ENCODE measurements around the gene CYSLTR1.
"Not testable (repeated sequence)": the region's sequence is repeated elsewhere in the genome, so short reads cannot be mapped to it uniquely, and the experiment has no call there.

CYSLTR1 gene

GRCh38 chrX:78327370-78328086, at the start of gene CYSLTR1:
Gene CYSLTR1 (minus strand): TSS chrX:78327611. CDS start chrX:78273746, 53,865 bp downstream.
- DNase-seq, result no peak

- DNase-seq, result no peak
Measured at GRCh38 chrX:78377186-78377585, 49.8 kb upstream of the CYSLTR1 start.

- DNase-seq, result no peak
Measured at GRCh38 chrX:78375894-78376293, 48.5 kb upstream of the CYSLTR1 start.

DNA sequence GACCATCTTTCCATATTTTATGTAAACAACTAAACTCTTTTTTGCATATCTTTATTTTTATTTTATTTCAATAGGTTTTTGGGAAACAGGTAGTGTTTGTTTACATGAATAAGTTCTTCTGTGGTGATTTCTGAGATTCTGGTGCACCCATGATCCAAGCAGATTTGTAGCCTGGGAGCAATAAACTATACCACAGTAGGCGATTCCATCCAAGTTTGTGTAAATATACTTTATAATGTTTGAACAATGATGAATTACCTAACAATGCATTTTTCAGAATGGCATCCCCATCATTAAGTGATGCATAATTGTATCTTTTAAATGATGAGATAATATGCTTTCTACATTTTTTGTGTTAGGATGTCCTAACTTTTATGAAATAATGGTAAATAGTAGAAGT, 39.2 kb upstream of the CYSLTR1 start:
- no peak for DNase-seq

- no peak for DNase-seq
Measured at GRCh38 chrX:78357342-78358055, 30.1 kb upstream of the CYSLTR1 start.

- DNase-seq, result no peak
Measured at GRCh38 chrX:78333521-78333920, 6.1 kb upstream of the CYSLTR1 start.

GRCh38 chrX:78331708-78332107, 4.3 kb upstream of the CYSLTR1 start:
- DNase-seq, result no peak

DNA sequence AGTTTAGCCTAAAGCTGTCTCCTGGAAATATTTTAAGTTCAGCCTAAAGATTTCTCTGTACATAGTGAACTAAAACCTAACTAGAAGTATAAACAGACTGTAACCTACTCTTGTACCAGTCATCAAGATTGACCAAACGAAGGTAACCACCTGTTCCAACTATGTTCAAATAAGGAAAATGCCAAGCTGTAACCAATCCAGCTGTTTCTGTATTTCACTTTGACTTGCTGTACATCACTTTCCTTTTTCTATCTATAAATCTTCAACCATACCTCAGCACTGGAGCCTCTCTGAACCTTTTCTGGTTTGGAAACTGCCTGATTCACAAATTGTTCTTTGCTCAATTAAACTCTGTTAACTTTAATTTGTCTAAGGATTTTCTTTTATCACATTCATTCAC, 3.1 kb upstream of the CYSLTR1 start:
- no peak for DNase-seq

- no peak for DNase-seq
Measured at GRCh38 chrX:78330068-78330467, 2.7 kb upstream of the CYSLTR1 start.

DNA sequence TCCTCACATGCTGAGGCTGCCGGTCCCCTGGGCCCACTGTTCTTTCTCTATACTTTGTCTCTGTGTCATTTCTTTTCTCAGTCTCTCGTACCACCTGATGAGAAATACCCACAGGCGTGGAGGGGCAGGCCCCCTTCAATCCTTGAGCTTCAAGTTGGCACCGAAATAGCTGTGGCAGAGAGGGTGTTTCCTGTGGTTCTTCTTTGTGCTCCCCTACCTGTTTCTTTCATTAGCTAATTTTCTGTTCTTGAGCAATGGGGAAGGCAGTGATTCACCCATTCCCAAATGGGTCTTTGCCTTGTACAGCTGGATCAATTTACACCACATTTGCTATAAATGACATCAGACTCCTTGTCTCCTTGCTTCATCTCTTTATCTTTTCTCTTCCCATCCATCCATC, 2.1 kb upstream of the CYSLTR1 start:
- peak; percentile 9 for DNase-seq

GRCh38 chrX:78326401-78326800, 1.0 kb downstream of the CYSLTR1 start:
- DNase-seq, result no peak

DNA sequence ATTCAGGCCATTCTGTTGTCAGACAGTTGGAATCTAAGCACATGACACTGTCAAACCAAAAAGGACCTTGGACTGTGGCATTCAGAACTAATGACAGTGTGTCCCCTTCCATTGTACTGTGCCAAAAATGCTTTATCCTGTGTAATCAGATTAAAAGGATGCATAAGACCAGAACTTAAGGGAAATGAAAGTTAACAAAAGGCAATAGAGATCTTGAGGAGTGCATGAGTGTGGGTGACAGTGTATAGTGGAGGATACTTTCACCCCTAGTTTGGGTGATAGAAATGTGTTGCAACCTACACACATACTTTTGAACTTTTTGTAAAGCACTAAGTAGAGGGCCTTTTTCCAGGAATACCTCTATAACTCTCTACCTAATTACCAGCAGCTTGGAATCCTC, 4.5 kb downstream of the CYSLTR1 start:
- DNase-seq, result no peak

- peak; percentile 23 for DNase-seq
Measured at GRCh38 chrX:78321809-78322208, 5.6 kb downstream of the CYSLTR1 start.

GRCh38 chrX:78316265-78316664, 11.1 kb downstream of the CYSLTR1 start:
- no peak for DNase-seq

DNA sequence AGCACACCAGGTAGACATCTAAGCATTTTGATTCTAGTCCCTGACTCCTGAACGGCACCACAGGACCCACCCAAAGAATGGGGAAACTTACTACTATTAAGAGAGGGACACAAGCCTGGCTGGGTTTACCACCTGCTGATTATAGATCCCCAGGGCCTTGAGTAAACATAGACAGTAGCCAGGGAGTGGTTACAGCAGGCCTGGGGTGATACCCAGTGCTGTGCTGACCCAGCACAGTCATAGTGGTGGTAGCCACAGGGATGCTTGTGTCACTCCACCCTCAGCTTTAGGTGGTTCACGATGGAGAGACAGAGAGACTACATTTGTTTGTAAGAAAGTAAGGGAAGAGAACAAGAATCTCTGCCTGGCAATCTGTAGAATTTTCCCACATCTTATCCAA, 11.7 kb downstream of the CYSLTR1 start:
- no peak for DNase-seq

DNA sequence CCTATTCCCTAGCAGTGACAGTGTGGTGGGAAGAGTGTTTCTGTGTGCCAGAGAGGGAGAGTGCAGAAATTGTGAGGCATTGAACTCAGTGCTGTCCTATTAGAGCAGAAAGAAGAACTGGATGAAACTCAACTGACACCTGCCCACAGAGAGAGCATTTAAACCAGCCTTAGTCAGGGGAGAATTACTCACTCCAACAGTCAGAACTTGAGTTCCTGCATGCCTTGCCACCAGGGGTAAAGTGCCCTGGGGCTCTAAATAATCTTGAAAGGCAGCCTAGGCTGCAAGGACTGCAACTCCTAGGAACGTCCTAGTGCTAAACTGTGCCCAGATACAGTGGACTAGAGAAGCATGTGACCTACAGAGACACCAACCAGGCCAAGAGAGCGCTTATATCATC, 12.8 kb downstream of the CYSLTR1 start:
- DNase-seq, result peak; percentile 22

GRCh38 chrX:78313526-78313925, 13.9 kb downstream of the CYSLTR1 start:
- no peak for DNase-seq

DNA sequence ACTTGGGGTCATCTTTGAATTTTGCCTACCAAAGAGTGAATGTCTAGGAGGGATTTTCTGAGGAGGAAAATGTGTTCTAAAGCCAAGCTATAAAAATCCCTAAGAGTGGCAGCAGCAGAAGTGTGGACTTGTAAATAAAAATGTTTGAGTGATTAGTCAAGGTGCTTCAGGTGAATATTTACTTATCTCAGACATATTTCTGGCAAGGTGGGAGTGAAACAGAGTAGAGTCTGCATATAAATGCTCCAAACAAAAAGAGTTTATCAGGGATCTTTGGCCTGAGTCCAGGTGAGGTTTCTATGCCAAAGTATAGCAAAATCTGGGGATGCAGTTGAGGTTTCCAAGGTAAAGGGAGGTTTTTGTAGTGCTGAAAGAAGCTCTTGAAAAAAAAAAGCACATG, 19.7 kb downstream of the CYSLTR1 start:
- DNase-seq, result no peak

DNA sequence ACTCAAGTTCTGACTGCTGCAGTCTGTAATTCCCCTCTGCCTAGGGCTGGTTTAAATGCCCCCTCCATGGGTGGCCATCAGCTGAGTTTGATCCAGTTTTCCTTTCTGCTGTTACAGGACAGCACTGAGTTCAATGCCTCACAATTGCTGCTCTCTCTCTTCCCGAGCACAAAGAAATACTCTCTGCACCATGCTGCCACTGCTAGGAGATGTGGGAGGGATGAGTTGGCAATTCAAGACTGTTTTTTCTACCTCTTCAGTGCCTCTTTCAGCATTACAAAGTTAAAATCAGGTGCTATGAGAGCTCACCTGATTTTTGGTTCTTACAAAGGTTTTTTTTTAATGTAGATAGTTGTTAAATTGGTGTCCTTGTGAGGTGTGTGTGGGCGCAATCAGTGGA, 24.3 kb downstream of the CYSLTR1 start:
- DNase-seq, result no peak

DNA sequence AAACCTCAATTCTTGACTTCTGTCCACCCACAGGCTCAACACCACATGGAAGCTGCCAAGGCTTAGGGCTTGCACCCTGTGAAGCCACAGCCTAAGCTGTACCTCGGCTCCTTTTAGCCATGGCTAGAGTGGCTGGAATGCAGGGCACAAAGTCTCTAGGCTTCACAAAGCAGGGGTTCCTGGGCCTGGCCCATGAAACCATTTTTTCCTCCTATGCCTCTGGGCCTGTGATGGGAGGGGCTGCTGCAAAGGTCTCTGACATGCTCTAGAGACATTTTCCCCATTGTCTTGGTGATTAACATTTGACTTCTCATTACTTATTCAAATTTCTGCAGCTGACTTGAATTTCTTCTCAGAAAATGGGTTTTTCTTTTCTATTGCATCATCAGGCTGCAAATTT, 26.5 kb downstream of the CYSLTR1 start:
- DNase-seq, result not testable (repeated sequence)

DNA sequence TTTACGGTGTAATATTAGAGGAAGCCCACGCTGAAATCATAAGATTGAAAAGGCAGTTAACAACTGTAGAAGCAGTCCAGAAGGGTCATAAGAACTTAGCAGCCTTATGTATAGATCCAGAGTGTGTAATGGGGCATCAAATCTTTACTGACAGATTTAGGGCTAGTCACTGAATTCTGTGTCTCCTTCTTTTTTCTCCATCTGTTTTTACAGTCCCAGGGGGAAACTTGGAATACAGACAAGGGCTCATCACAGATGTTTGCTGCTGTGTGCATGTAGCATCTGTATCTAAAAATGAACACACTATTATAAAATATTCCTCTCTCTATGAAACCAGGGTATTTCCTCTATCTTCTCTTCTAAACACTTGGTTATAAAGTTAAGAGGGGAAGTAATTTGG, 43.9 kb downstream of the CYSLTR1 start:
- no peak for DNase-seq

- no peak for DNase-seq
Measured at GRCh38 chrX:78237127-78237526, 90.3 kb downstream of the CYSLTR1 start.

DNA sequence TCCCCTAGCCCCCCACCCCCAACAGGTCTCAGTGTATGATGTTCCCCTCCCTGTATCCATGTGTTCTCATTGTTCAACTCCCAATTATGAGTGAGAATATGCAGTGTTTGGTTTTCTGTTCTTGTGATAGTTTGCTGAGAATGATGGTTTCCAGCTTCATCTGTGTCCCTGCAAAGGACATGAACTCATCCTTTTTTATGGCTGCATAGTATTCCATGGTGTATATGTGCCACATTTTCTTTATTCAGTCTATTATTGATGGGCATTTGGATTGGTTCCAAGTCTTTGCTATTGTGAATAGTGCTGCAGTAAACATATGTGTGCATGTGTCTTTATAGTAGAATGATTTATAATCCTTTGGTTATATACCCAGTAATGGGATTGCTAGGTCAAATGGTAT, 101.4 kb downstream of the CYSLTR1 start:
- not testable (repeated sequence) for DNase-seq
